SH-SY5Y (cell line): ENCODE data around the gene GAPDH.

Experiments
- GATA2 ChIP-seq: IDR thresholded peaks from 2 replicates; pipeline ENCODE4 v1.6.1; 2011; ENCODE audit warnings: mild to moderate bottlenecking, low read depth, low read length
- GATA3 ChIP-seq: IDR thresholded peaks from 2 replicates; pipeline ENCODE4 v1.6.1; 2011; ENCODE audit warnings: low read depth, mild to moderate bottlenecking, low read length, moderate library complexity

DNA sequence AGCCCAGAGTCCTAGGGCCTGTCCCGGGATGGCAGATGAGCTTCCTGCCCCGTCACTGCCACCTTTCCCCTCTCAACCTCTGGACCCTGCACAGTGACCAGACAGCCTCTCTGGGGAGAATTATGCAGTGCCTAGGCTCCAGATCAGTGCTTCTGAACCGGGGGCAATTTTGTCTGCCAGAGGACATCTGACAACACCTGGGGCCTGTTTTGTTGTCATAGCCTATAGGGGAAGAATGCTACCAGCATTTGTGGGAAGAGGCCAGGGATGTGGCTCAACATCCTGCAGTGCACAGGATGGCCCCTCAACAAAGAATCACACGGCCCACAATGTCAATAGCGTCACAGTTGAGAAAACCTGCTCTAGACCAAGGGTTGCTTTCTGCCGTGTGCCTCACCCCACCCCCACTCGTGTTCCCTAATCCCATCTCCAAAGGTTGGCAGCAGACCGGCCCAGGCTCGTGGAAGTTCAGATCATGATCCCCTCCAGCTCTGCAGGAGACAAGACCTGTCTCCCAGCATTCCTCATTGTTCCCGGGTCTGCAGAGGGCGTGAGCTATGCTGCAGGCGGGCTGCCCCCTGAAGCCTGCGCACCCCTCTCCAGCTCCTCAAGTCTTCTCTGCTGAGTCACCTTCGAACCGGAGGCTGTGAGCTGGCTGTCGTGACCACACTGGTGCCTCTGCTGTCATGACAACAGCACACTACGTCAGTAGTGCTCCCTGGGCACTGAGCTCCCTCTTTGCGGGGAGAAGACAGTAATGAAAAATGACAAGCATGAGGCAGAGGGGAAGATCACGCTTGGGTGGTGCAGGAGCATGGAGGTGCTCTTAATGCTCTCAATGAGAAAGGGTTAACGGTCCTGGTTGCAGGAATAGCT, 2.0 kb upstream of the GAPDH start:
- TF ChIP-seq GATA2 (no peak), GATA3 (no peak)
